Spleen (tissue), 11 donors: ENCODE results near the gene UHRF1. TPM values are rescaled to one million over a fixed set of nuclear protein-coding genes. Genes with fewer than 3 reads are reported as not detected.

ENCODE experiments used
- DNase-seq: peaks from one replicate; pipeline ENCODE4 v3.0.0-alpha.2; 2020
- H3K27ac ChIP-seq, 8 donors: fragments of 200-600 bp; sonication (generic) in 7 of 8; 1 replicate in 4 of 8; 2 replicates in 4 of 8; pipeline versions ENCODE4 v1.5.0 to v1.8.0; 2016 to 2021; ENCODE audit warnings: inconsistent platforms in 4 of 8, mild to moderate bottlenecking in 4 of 8, moderate library complexity in 1 of 8
- H3K27me3 ChIP-seq, 7 donors: fragments of 200-600 bp; sonication (generic) in 6 of 7; replicated peaks in 1 of 7; 1 replicate in 4 of 7; 2 replicates in 3 of 7; pipeline versions ENCODE4 v1.5.0 to v1.8.0; 2016 to 2021; ENCODE audit warnings: inconsistent platforms in 3 of 7, mild to moderate bottlenecking in 1 of 7
- H3K36me3 ChIP-seq, 6 donors: fragments of 200-600 bp; sonication (generic) in 5 of 6; 1 replicate in 4 of 6; 2 replicates in 2 of 6; pipeline versions ENCODE4 v1.5.0 to v1.8.0; 2016 to 2021; ENCODE audit warnings: inconsistent platforms in 2 of 6
- H3K4me1 ChIP-seq, 6 donors: fragments of 200-600 bp; sonication (generic) in 5 of 6; 1 replicate in 3 of 6; 2 replicates in 3 of 6; pipeline versions ENCODE4 v1.5.0 to v1.8.0; 2016 to 2021; ENCODE audit warnings: inconsistent platforms in 3 of 6
- H3K4me3 ChIP-seq, 8 donors: fragments of 200-600 bp; sonication (generic) in 7 of 8; 1 replicate in 4 of 8; 2 replicates in 4 of 8; pipeline versions ENCODE4 v1.5.0 to v1.8.0; 2016 to 2021; ENCODE audit warnings: inconsistent platforms in 4 of 8, mild to moderate bottlenecking in 4 of 8, moderate library complexity in 2 of 8
- H3K9me3 ChIP-seq, 8 donors: fragments of 200-600 bp; sonication (generic) in 7 of 8; 1 replicate in 4 of 8; 2 replicates in 4 of 8; pipeline versions ENCODE4 v1.5.0 to v1.8.0; 2016 to 2021; ENCODE audit warnings: inconsistent platforms in 4 of 8
- POLR2A ChIP-seq, 3 donors: fragments of 450-650 bp; IDR thresholded peaks; one replicate each; pipeline ENCODE4 v1.5.1; 2017; ENCODE audit warnings: antibody characterized with exemption in 3 of 3, mild to moderate bottlenecking in 1 of 3
- POLR2AphosphoS5 ChIP-seq, 3 donors: sonication (generic); formaldehyde crosslinking; IDR thresholded peaks; one replicate each; pipeline ENCODE4 v1.5.1; 2017; ENCODE audit warnings: antibody characterized with exemption in 3 of 3
- WGBS, 5 donors: extraction: QIAGEN DNeasy Blood & Tissue Kit in 3 of 5; methylation state at CpG; one replicate each; pipeline versions ENCODE4 v1.1.5 to v1.1.7; 2013 to 2018; 5-methylcytosine and 5-hydroxymethylcytosine counted together
- intact Hi-C: fragments of 100-400 bp; cut with DNase I; formaldehyde crosslinking; loops from one replicate; pipeline ENCODE4 v1.15.0; 2023; ENCODE audit warnings: low total_unique reads
- polyA plus RNA-seq, 3 donors: library from polyadenylated mRNA; stranded (reverse); fragments of 200-250 nt; gene quantifications; one replicate each; pipeline ENCODE4 v1.2.1, GENCODE V29; 2013
- total RNA-seq, 7 donors: library from RNA; depleted of rRNA in 3 of 7; stranded (reverse); fragments of >200 nt in 3 of 7; fragmentation: NEBNext Ultra II Directional in 4 of 7; extraction: Animal tissue kit (Norgen Biotek cat#: 25700) in 4 of 7; gene quantifications; one replicate each; pipeline versions ENCODE4 v1.1.0 to v1.2.1, GENCODE V29; 2016 to 2021
- TF ChIP-seq, protein P1 (sequence below), 11 experiments: fragments of 200-600 bp in 7 of 11; fragments of 450-650 bp in 4 of 11; sonication (generic) in 4 of 11; IDR thresholded peaks in 8 of 11; conservative IDR thresholded peaks in 3 of 11; 1 replicate in 7 of 11; 2 replicates in 4 of 11; pipeline versions ENCODE4 v1.4.0 to v1.8.0; 2016 to 2021; ENCODE audit warnings: antibody characterized with exemption in 11 of 11, inconsistent platforms in 4 of 11, mild to moderate bottlenecking in 1 of 11
- donor health status: healthy with polysubstance abuse.
- donor health status: DM: no; HTN: no; CAD: no; lungs with moderate emphysema.
- donor health status: DM: no; HTN: no; CAD: no.
- donor health status: Bipolar disorder and iron deficiency.
- donor health status: healthy.
- donor health status: DM: no; HTN: no; CAD: no.
- donor health status: DM: yes; HTN: yes; CAD: no.

The UHRF1 gene
- total and polyA plus RNA-seq, 10 donors = 1.5 to 10.8 (median 4.6) TPM

DNA sequence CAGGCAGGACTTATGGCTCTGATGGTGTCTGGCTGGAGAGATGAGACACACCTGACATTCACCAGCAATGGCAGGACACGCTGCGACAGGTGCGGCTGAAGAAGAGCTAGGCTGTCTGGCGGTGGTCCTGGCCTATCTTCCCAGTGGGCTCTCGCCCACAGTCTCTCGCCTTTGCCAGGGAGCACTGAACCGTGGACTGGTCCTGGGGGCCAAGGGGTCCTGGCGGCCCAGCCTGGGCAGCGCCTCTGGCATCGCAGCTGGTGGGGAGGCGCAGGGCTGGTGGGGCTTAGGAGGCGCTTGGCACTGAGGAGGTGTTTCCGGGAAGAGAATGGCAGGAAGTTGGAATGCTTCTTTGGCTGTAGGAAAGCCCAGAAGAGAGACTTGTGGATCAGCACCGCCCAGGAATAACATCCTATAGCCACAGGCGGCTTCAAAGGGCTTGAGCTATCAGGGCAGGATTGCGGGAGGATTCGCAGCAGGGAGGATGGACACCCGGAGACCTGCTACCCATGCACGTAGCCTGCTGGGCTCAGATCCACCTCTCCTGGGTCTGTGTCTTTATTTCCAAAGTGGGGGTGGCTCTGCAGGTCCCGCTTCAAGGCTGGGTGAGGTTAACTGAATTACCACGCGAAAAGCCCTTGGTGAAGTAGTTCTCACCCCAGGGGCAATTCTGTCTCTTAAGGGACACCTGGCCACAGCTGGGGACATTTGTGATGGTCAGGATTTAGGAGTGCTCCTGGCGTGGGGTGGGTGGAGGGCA lies 74.2 kb downstream of the UHRF1 start:
- Histone ChIP-seq H3K27ac (no peak overlapping the region), H3K4me3 (no peak overlapping the region), H3K27me3 (no peaks in the 10 kb centered on the region), H3K9me3 (no peaks in the 10 kb centered on the region), H3K4me1 (peaks cover 13 to 97% (median 47%) of the 10 kb centered on the region in 6 donors), H3K36me3 (peaks cover 0 to 37% (median 0%) of the 10 kb centered on the region in 6 donors)
- 69 to 87% (median 85%) methylated on average over 10 to 23 of the region's 23 CpGs for WGBS, 5 donors
- TF ChIP-seq, protein P1, sequence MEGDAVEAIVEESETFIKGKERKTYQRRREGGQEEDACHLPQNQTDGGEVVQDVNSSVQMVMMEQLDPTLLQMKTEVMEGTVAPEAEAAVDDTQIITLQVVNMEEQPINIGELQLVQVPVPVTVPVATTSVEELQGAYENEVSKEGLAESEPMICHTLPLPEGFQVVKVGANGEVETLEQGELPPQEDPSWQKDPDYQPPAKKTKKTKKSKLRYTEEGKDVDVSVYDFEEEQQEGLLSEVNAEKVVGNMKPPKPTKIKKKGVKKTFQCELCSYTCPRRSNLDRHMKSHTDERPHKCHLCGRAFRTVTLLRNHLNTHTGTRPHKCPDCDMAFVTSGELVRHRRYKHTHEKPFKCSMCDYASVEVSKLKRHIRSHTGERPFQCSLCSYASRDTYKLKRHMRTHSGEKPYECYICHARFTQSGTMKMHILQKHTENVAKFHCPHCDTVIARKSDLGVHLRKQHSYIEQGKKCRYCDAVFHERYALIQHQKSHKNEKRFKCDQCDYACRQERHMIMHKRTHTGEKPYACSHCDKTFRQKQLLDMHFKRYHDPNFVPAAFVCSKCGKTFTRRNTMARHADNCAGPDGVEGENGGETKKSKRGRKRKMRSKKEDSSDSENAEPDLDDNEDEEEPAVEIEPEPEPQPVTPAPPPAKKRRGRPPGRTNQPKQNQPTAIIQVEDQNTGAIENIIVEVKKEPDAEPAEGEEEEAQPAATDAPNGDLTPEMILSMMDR (IDR thresholded peaks at IDR 0.05 in 8 of 11, conservative IDR thresholded peaks at IDR 0.05 in 3 of 11) = no peak
- TF ChIP-seq POLR2AphosphoS5 (IDR thresholded peaks at IDR 0.05) = peak in 2 of 3 donors; percentile 34 to 35
- no peak for DNase-seq
- intact Hi-C loops = no loop called here

DNA sequence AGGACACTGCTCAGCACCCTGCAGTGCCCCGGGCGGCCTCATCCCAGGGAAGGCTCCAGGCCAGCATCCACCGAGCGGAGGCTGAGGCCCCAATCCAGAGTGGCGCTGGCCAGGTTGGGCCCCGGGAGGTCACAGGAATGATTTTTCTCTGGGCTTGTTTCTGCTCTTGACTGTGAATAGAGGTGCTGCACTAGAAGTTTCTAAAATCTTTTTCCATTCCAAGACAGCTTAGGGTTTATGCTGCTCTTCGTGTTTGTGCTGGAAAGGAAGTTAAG lies 74.7 kb downstream of the UHRF1 start:
- TF ChIP-seq POLR2AphosphoS5 (IDR thresholded peaks at IDR 0.05) = no peak
- Histone ChIP-seq H3K27ac (no peak overlapping the region), H3K9me3 (no peaks in the 10 kb centered on the region), H3K36me3 (peaks cover 0 to 37% (median 0%) of the 10 kb centered on the region in 6 donors), H3K27me3 (no peaks in the 10 kb centered on the region), H3K4me3 (no peak overlapping the region), H3K4me1 (peaks cover 7 to 97% (median 47%) of the 10 kb centered on the region in 6 donors)
- no peak for DNase-seq
- 70 to 95% (median 92%) methylated on average over 7 of the region's 7 CpGs for WGBS, 5 donors
- intact Hi-C loops = no loop called here

DNA sequence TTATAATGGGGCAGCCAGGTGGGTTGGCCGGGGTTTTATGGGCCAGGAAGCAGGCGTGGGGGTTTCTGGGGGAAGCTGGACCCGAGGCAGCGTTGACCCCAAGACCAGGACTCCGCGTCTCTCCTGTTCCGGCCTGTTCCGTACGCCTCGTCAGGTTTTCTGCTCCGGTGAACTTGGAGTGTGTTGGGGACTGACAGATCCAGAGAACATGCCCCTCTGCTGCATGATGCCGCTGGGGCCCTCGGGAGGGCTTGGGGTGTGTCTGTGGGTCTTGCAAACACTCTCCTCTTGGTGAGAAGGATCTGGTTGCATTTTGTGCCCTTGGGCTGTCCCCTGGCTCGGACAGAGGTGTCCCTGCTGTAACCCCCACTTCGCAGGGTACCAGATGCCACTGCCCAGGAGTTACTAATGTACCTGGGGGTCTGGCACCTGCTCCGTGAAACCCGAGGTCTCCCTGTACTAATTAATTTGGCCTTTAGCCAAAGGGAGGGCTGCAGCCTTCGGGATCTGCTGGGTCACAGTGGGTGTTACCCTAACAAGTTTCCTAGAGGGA lies 75.2 kb downstream of the UHRF1 start:
- TF ChIP-seq POLR2A (IDR thresholded peaks at IDR 0.05) (no peak), POLR2AphosphoS5 (IDR thresholded peaks at IDR 0.05) (no peak)
- TF ChIP-seq, protein P1 (IDR thresholded peaks at IDR 0.05 in 8 of 11, conservative IDR thresholded peaks at IDR 0.05 in 3 of 11) = no peak
- no peaks in the 10 kb centered on the region for H3K27me3 ChIP-seq
- peaks cover 6 to 97% (median 44%) of the 10 kb centered on the region in 6 donors for H3K4me1 ChIP-seq
- H3K36me3 ChIP-seq = peaks cover 0 to 37% (median 0%) of the 10 kb centered on the region in 6 donors
- intact Hi-C loops = no loop called here
- H3K27ac ChIP-seq = no peak overlapping the region
- no peak overlapping the region for H3K4me3 ChIP-seq
- 79 to 92% (median 85%) methylated on average over 13 to 18 of the region's 18 CpGs for WGBS, 5 donors
- H3K9me3 ChIP-seq = no peaks in the 10 kb centered on the region
- no peak for DNase-seq

DNA sequence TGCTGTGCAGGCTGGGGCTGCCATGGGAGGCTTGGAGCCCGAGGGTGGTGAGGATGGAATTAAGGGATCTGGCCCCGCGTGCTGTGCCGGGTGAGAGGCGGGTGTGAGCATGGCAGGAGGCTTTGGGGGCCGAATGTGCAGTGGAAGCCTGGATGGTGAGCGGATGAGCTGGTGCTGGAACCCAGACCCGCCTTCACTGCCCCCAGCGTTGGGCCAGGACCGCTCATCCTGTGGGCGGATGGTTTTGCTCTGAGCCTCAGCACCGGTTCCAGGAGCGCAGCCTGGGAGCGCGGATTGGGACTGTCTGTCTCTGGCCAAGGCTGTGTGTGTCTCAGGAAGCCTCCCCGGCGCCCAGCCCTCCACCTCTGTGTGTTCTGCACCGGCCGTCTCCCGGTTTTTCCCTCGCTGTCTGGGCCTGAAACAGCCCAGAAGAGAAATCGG lies 76.3 kb downstream of the UHRF1 start:
- Histone ChIP-seq H3K4me3 (no peak overlapping the region), H3K36me3 (peaks cover 0 to 37% (median 0%) of the 10 kb centered on the region in 6 donors), H3K27me3 (no peaks in the 10 kb centered on the region), H3K9me3 (no peaks in the 10 kb centered on the region), H3K27ac (no peak overlapping the region), H3K4me1 (peaks cover 6 to 98% (median 39%) of the 10 kb centered on the region in 6 donors)
- no peak for DNase-seq
- 88 to 93% (median 90%) methylated on average over 20 to 22 of the region's 22 CpGs for WGBS, 5 donors
- peak in 1 of 3 donors; percentile 10 for TF ChIP-seq POLR2AphosphoS5 (IDR thresholded peaks at IDR 0.05)
- no peak for TF ChIP-seq POLR2A (IDR thresholded peaks at IDR 0.05)
- intact Hi-C loops = no loop called here

DNA sequence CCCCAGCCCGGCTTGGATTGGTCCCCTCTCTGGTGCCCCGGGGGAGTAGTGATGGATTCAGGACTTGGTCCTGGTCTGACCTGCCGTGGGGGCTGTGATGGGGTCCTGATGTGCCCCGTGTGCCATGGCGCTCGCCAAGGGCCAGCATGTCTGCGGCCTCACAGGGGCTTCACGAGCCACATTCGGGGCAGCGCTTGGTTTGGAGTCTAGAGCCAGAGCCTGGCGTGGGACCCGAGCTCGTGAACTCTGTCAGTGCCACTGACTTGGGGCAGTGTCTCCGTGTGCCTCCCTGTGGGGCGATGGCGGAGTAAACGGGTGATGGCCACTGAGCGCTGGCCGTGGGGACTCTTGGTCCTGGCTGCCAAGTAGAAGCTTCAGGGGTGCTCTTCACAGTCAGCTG lies 76.8 kb downstream of the UHRF1 start:
- no peaks in the 10 kb centered on the region for H3K27me3 ChIP-seq
- H3K4me1 ChIP-seq = peaks cover 5 to 98% (median 34%) of the 10 kb centered on the region in 6 donors
- no peak overlapping the region for H3K27ac ChIP-seq
- no peaks in the 10 kb centered on the region for H3K9me3 ChIP-seq
- peaks cover 0 to 40% (median 0%) of the 10 kb centered on the region in 6 donors for H3K36me3 ChIP-seq
- no peak overlapping the region for H3K4me3 ChIP-seq
- intact Hi-C loops = no loop called here
- DNase-seq = no peak
- 90 to 96% (median 93%) methylated on average over 4 to 19 of the region's 19 CpGs for WGBS, 5 donors
- no peak for TF ChIP-seq POLR2A (IDR thresholded peaks at IDR 0.05)
- TF ChIP-seq POLR2AphosphoS5 (IDR thresholded peaks at IDR 0.05) = no peak
- TF ChIP-seq, protein P1 (IDR thresholded peaks at IDR 0.05 in 8 of 11, conservative IDR thresholded peaks at IDR 0.05 in 3 of 11) = no peak
